NCI-H2196 treated with DMSO at 0.1 percent for 48 hours (cell line): ENCODE measurements around the gene LRPAP1.

Source experiments
- DNase-seq: peaks from one replicate; lab custom pipeline; 2025; ENCODE audit not compliant: unreplicated experiment; lab: John Stamatoyannopoulos, UW

Gene LRPAP1

DNA sequence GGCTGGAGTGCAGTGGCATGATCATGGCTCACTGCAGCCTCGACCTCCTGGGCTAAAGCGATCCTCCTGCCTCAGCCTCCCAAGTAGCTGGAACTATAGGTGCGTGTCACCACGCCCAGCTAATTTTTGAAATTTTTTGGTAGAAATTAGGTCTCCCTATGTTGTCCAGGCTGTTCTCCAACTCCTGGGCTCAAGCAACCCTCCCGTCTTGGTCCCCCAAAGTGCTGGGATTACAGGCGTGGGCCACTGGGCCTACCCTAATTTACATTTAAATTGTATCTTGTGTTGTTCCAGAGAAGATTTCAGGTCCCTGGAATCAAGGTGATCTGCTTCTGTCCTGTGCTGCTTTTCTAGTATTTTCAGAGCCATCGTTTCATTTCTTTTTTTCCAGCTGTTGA, 1.2 kb upstream of the LRPAP1 start:
- no peak for DNase-seq

DNA sequence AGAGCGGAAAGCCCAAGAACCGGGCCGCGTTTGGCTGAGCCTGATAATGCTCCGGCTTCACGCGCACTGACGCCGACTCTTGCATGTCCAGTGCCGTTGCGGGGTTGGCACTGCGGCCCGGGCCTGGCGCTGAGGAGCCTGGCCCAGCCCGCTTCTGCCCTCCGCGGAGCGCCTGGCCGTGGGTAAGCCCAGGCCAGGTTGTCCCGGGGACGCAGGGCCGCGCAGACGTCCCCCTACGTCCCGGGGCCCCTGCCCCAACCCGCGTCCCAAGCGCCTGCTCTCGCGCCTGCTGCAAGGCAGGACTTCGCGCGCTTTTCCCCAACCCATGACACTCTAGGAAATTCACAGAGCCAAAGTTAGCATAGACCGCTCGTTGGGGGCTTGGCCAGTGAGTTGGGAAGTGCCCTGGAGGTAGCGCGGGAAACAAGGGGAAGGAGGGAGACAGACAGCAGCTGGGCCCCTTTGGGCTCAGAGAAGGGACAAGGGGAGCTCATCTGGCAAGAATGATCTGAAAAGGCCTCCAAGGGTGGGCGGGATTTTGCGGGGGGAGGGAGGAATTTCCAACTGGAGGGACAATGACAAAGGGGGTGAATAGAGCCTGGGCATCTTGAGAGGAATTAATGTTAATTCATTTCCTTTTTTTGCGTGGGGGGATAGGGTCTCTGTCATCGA, 665 bp upstream of the LRPAP1 start:
- DNase-seq = no peak

DNA sequence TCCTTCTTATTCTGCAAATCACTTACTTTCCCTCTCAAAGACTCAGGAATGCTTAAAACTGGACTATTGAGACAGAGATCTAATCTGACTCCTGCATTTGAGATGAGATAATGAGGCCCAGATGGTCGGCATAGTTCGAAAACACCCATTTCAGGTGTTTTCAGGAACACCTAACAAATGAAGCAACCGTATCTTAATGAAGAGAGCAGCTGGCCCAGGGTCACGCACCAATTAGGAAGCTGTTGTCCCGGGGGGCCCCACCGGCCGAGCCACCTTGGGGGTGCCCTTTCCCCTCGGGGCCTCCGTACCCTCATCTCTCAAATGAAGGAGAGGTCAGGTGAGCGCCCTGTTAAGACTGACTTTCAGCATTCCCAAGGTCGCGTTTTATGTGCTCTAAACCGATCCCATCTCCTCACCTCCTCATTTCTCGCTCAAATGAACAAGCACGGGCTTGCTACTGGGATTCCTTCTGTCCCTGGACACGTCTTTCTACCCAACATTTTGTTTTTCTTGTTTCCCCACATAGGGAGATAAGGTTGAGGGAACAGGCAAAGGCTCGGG, 824 bp downstream of the LRPAP1 start:
- no peak for DNase-seq

- DNase-seq = no peak
These were observed 1.5 kb downstream of the LRPAP1 start for GRCh38 chr4:3530663-3531254.

DNA sequence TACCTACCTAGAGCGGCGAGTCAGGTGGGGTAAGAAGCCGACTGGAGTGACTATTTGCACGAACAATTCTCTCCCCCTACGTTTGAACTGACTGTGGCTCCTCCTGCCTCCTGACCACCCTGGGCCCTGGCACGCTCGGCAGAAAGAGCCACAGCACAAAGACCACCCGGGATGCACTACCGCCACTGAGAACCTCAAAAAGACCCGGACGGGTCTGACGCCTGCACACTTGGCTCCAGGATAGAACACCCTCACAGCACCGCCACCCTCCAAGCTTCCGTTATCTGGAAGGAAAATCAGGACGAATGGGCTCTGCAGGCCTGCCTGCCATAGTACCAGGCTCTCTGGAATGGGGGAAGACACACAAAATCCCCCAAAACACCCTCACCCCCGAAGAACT, 2.2 kb downstream of the LRPAP1 start:
- DNase-seq = no peak

DNA sequence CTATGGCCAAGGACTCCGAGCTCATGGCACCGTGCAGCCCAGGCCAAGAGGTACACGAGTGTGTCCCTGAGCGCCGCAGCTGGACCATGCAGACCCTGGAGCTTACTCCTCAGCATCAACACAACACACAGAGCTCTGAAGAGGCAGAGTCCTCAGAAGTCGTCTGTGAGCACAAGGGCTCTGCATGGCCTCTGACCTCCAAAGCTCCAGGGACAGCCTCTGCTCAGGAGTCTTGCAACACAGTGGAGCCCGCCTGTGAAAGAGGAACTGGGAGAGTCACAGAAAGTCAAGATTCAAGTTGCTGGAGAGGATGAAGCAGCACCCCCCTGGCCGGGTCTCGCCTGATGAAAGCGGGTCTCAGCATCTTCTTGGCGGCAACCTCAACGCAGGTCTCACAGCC, 2.9 kb downstream of the LRPAP1 start:
- no peak for DNase-seq

- no peak for DNase-seq
These were observed 4.0 kb downstream of the LRPAP1 start for GRCh38 chr4:3527914-3528876.

DNA sequence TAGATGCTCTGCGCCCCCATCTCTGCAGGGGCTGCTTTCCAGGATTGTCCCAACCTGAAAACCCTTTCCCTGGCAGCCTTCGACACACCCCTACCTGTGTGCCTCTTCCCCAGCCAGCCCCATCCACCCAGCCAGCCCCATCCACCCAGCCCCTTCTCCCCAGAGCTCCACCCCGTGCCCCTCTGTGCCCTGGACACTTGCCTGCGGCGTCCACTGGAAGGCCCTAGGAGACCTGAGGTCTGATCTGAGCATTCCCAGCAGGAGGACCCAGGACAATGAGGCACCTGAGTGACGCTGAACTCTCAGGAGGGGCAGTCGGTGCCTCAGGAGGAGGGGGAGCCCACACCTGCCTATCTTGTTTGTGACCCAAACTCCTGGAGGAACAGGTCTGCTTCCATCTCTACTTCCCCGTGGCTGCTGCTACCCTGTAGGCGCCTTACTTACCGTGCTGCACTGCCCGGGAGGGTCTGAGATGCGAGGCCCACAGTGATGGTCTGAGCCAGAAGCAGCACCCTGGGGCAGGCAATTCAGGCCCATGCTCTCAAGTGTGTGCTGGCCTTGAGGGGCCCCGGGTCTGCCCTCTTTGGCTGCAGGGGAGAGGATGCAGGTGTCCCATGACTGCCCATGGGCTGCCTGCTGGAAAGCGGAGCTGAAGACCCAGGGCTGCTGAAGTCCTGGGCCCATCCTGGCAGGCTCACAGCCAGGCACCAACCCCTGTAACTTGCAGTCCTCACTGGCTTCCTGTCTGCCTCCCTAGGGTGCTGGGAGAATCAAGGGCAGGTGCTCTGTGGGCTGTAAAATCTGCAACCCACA, 4.9 kb downstream of the LRPAP1 start:
- DNase-seq = no peak

- no peak for DNase-seq
These were observed 5.8 kb downstream of the LRPAP1 start for GRCh38 chr4:3526456-3526855.

GRCh38 chr4:3525532-3526430, 6.4 kb downstream of the LRPAP1 start:
- no peak for DNase-seq

DNA sequence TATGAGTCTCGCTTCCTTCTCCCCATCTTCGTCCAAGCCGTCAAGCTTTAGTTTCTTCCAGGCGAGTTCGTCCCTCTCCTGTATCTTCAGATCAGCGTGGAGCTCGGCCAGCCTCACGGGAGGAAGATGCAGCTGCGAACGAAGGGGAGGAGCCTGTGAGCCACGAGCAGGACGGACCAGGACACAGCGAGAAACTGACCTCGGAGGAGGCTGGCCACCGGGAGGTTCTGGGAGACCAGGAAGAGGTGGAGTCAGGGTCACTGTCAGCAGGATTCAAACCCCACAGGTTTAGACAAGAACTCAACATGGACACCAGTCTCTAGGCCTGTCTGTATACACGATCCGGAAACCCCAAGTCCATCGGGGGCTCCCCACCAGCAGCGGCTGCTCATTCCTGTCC, 7.3 kb downstream of the LRPAP1 start:
- DNase-seq = no peak

DNA sequence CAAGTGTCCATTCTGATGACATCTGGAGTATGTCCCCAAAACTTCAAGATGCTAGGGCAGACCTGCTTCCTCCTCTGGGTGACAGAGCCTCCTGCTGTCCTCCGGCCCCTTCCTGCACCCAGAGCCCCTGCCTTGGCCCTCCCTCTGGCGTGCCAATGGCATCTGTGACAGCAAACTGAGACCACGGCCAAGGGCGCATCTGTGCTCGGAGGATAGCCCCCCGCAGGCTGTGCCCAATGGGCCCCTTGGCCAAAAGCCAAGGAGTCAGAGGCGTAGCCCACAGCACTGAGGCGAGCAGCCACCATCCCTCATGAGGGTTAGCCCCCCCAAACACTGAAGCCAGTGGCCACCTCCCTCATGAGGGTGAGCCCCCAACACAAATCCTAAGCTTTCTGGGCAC, 7.9 kb downstream of the LRPAP1 start:
- DNase-seq = no peak

DNA sequence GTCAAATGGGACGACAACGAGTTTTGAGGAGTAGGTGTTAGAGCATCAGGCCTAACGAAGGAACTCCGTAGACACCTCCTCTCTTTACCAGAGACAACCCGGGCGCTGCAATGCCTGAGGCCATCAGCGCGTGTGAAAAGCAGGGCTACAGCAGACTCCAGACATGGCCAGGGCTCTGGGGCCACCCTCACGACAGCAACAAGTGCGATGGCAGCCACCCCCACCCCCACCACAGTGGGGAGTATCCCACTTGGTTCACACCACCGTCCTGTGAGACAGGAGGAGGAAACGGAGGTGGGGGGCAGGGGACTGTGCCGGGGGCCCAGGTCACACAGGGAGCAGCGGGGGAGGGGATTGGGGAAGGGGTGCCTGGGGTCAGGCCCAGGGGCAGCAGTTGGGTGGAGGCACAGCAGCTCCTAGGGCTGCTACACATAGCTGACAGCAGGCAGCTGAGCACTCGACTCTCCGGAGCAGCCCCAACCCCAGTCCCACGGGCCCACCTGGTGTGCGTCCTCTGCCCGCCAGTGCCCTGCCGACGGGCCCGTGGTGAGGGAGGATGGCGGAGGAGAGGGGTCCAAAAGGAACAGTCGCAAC, 8.5 kb downstream of the LRPAP1 start:
- no peak for DNase-seq

GRCh38 chr4:3523146-3523627, 9.0 kb downstream of the LRPAP1 start:
- DNase-seq = no peak

GRCh38 chr4:3522651-3523050, 9.6 kb downstream of the LRPAP1 start:
- no peak for DNase-seq

DNA sequence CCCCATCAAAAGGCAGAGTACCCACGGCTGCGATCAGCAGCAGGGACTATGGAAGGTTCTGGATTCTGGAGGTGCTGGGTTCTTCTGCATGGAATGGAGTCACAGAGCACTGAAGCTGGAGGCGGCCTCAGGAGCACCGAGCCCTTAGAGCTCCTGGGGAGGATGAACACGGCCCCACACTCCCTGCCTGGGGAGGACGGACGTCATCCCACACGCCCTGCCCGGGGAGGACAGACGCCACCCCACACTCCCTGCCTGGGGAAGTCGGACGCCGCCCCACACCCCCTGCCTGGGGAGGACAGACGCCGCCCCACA, 9.9 kb downstream of the LRPAP1 start:
- DNase-seq = no peak

- DNase-seq = no peak
These were observed 10.4 kb downstream of the LRPAP1 start for GRCh38 chr4:3521621-3522325.

GRCh38 chr4:3520796-3521600, 11.2 kb downstream of the LRPAP1 start:
- no peak for DNase-seq
